Lung (tissue), 12 donors: ENCODE data around the gene RRP15. TPM values are rescaled to one million over a fixed set of nuclear protein-coding genes. Genes with fewer than 3 reads are reported as not detected.
A peak's percentile ranks its signal among the peaks of the same experiment; 100 is the strongest.

Experiments
- ATAC-seq: fragments of 200-7000 bp; cut with Tn5 transposase; one replicate; pipeline ENCODE4 v1.9.1; 2020; ENCODE audit warnings: moderate number of reproducible peaks; ENCODE audit not compliant: insufficient read depth, low FRiP score
- DNase-seq, 3 donors: peaks; one replicate each; pipeline ENCODE4 v3.0.0-alpha.2; 2013 to 2017
- H3K27ac ChIP-seq, 2 donors: one replicate each; pipeline ENCODE4 v1.5.1; 2013; ENCODE audit warnings: mild to moderate bottlenecking in 2 of 2, moderate library complexity in 2 of 2, control low read depth in 1 of 2, inconsistent platforms in 1 of 2, low read depth in 1 of 2, low read length in 1 of 2
- H3K27me3 ChIP-seq, 3 donors: one replicate each; pipeline ENCODE4 v1.5.1; 2013; ENCODE audit warnings: low read length in 2 of 3; ENCODE audit not compliant: control insufficient read depth in 3 of 3, insufficient read depth in 3 of 3
- H3K36me3 ChIP-seq, 4 donors: one replicate each; pipeline ENCODE4 v1.5.1; 2013; ENCODE audit warnings: low read length in 4 of 4, mild to moderate bottlenecking in 1 of 4, moderate library complexity in 1 of 4; ENCODE audit not compliant: control insufficient read depth in 4 of 4, insufficient read depth in 4 of 4
- H3K4me1 ChIP-seq, 5 donors: one replicate each; pipeline ENCODE4 v1.5.1; 2013; ENCODE audit warnings: low read length in 5 of 5, mild to moderate bottlenecking in 2 of 5, moderate library complexity in 1 of 5; ENCODE audit not compliant: control insufficient read depth in 5 of 5, insufficient read depth in 5 of 5
- H3K4me3 ChIP-seq: one replicate; pipeline ENCODE4 v1.5.1; 2013; ENCODE audit warnings: mild to moderate bottlenecking, control low read depth, moderate library complexity
- H3K9ac ChIP-seq, 2 donors: one replicate each; pipeline ENCODE4 v1.5.1; 2013; ENCODE audit warnings: low read length in 2 of 2, control low read depth in 1 of 2; ENCODE audit not compliant: insufficient read depth in 1 of 2
- H3K9me3 ChIP-seq, 4 donors: one replicate each; pipeline ENCODE4 v1.5.1; 2013; ENCODE audit warnings: low read length in 3 of 4, mild to moderate bottlenecking in 1 of 4, moderate library complexity in 1 of 4; ENCODE audit not compliant: control insufficient read depth in 4 of 4, insufficient read depth in 3 of 4
- CTCF ChIP-seq: IDR thresholded peaks from 2 replicates; pipeline ENCODE4 v1.5.1; 2012; ENCODE audit warnings: mild to moderate bottlenecking; ENCODE audit errors: control extremely low read depth, extremely low read depth
- WGBS, 2 donors: extraction: QIAGEN DNeasy Blood & Tissue Kit; methylation state at CpG; one replicate each; pipeline ENCODE4 v1.1.7; 2013; 5-methylcytosine and 5-hydroxymethylcytosine counted together
- polyA plus RNA-seq, 2 donors: library from polyadenylated mRNA; stranded (reverse); fragments of 200-250 nt; gene quantifications; one replicate each; pipeline ENCODE4 v1.2.1, GENCODE V29; 2013
- total RNA-seq, 2 donors: library from RNA; depleted of rRNA in 1 of 2; stranded (reverse); fragments of >200 nt in 1 of 2; gene quantifications; one replicate each; pipeline ENCODE4 v1.2.1, GENCODE V29; 2014 to 2021
- donor health status: control.
- donor health status: control.
- donor health status: Bipolar disorder and iron deficiency.
- donor health status: healthy.
- donor health status: DM: yes; HTN: yes; CAD: no.

RRP15 gene
- total and polyA plus RNA-seq, 4 donors, result 3.5 to 17.1 (median 8.2) TPM

GRCh38 chr1:218366322-218367052, 81.4 kb downstream of the RRP15 start:
- Histone ChIP-seq H3K4me3 (no peak overlapping the region), H3K9ac (no peak overlapping the region), H3K9me3 (no peaks in the 10 kb centered on the region), H3K36me3 (peaks cover 0 to 9% (median 0%) of the 10 kb centered on the region in 4 donors), H3K4me1 (peaks cover 0 to 51% (median 42%) of the 10 kb centered on the region in 5 donors), H3K27ac (peak overlapping the region in 1 of 2 donors; percentile 56), H3K27me3 (no peaks in the 10 kb centered on the region)
- TF ChIP-seq CTCF, result no peak
- WGBS, 2 donors, result 67 to 83% methylated on average over 5 of the region's 5 CpGs
- DNase-seq (no peak), ATAC-seq (no peak)

GRCh38 chr1:218367118-218367517, 82.0 kb downstream of the RRP15 start:
- Histone ChIP-seq H3K4me3 (no peak overlapping the region), H3K9ac (no peak overlapping the region), H3K4me1 (peaks cover 5 to 53% (median 44%) of the 10 kb centered on the region in 5 donors), H3K27ac (no peak overlapping the region), H3K36me3 (peaks cover 0 to 9% (median 0%) of the 10 kb centered on the region in 4 donors), H3K9me3 (no peaks in the 10 kb centered on the region), H3K27me3 (no peaks in the 10 kb centered on the region)
- no peak for ATAC-seq
- TF ChIP-seq CTCF, result no peak
- 37 to 60% methylated on average over 4 of the region's 4 CpGs for WGBS, 2 donors
- DNase-seq, result no peak

- peaks cover 0 to 9% (median 0%) of the 10 kb centered on the region in 4 donors for H3K36me3 ChIP-seq
- no peak overlapping the region for H3K27ac ChIP-seq
- DNase-seq (no peak), ATAC-seq (no peak)
- H3K27me3 ChIP-seq, result no peaks in the 10 kb centered on the region
- TF ChIP-seq CTCF, result no peak
- H3K4me1 ChIP-seq, result peaks cover 11 to 57% (median 50%) of the 10 kb centered on the region in 5 donors
- H3K9ac ChIP-seq, result no peak overlapping the region
- H3K4me3 ChIP-seq, result no peak overlapping the region
- WGBS, 2 donors, result 91 to 95% methylated on average over 7 of the region's 7 CpGs
- H3K9me3 ChIP-seq, result no peaks in the 10 kb centered on the region
These were observed 83.6 kb downstream of the RRP15 start for GRCh38 chr1:218368686-218369085.
